SU-DHL-6 (cell line): ENCODE data around the gene C16orf78.

Source experiments
- H2AFZ ChIP-seq: fragments of 200-600 bp; sonication (generic); 2 replicates; pipeline ENCODE4 v1.6.1; 2014; ENCODE audit warnings: low read depth, mild to moderate bottlenecking, moderate library complexity, mixed read lengths, antibody characterized with exemption, low read length; ENCODE audit not compliant: severe bottlenecking
- H3F3A ChIP-seq: fragments of 200-600 bp; shearing (Covaris generic); 2 replicates; pipeline ENCODE4 v1.6.0; 2016; ENCODE audit warnings: antibody characterized with exemption, mild to moderate bottlenecking; ENCODE audit not compliant: insufficient read depth
- H3K27ac ChIP-seq: fragments of 200-600 bp; sonication (generic); 2 replicates; pipeline ENCODE4 v1.5.1; 2016; ENCODE audit warnings: low read depth, mild to moderate bottlenecking, low read length, moderate library complexity, mixed read lengths
- H3K27me3 ChIP-seq: fragments of 200-600 bp; sonication (generic), shearing (Covaris generic); 2 replicates; pipeline ENCODE4 v1.6.0; 2014; ENCODE audit warnings: mild to moderate bottlenecking, low read length
- H3K36me3 ChIP-seq: fragments of 200-600 bp; sonication (generic); 2 replicates; pipeline ENCODE4 v1.6.1; 2014; ENCODE audit warnings: mild to moderate bottlenecking, low read length, mixed read lengths
- H3K4me2 ChIP-seq: fragments of 300-600, 200-600 bp; shearing (Covaris generic), sonication (generic); 2 replicates; pipeline ENCODE4 v1.6.0; 2014; ENCODE audit warnings: low read length, low read depth, mild to moderate bottlenecking; ENCODE audit not compliant: poor library complexity, severe bottlenecking
- H3K4me3 ChIP-seq: fragments of 200-600 bp; sonication (generic); 2 replicates; pipeline ENCODE4 v1.5.1; 2014; ENCODE audit warnings: antibody characterized with exemption, low read length, mild to moderate bottlenecking, mixed read lengths; ENCODE audit not compliant: insufficient read depth, poor library complexity, severe bottlenecking
- H3K79me2 ChIP-seq: fragments of 200-600 bp; sonication (generic); 2 replicates; pipeline ENCODE4 v1.6.1; 2014; ENCODE audit warnings: mild to moderate bottlenecking, low read length, moderate library complexity; ENCODE audit not compliant: insufficient read depth
- H3K9ac ChIP-seq: fragments of 200-600 bp; sonication (generic); 2 replicates; pipeline ENCODE4 v1.7.0; 2014; ENCODE audit warnings: mild to moderate bottlenecking, low read length
- H3K9me2 ChIP-seq: fragments of 200-600 bp; sonication (generic); replicated peaks from 2 replicates; pipeline ENCODE4 v1.6.1; 2014; ENCODE audit warnings: low read length; ENCODE audit not compliant: insufficient read depth
- H3K9me3 ChIP-seq: fragments of 200-600 bp; sonication (generic); 2 replicates; pipeline ENCODE4 v1.6.1; 2014; ENCODE audit warnings: low read length, mixed read lengths; ENCODE audit not compliant: insufficient read depth
- H4K20me1 ChIP-seq: fragments of 200-600 bp; sonication (generic); 2 replicates; pipeline ENCODE4 v1.6.1; 2014; ENCODE audit warnings: low read depth, mild to moderate bottlenecking, antibody characterized with exemption, low read length, moderate library complexity, mixed read lengths
- CTCF ChIP-seq: fragments of 200-600 bp; sonication (generic); IDR thresholded peaks from one replicate; pipeline ENCODE4 v1.5.1; 2017; ENCODE audit warnings: antibody characterized with exemption, mild to moderate bottlenecking, low read length, moderate library complexity; ENCODE audit not compliant: insufficient read depth, poor library complexity, severe bottlenecking
- EZH2phosphoT487 ChIP-seq: fragments of 200-600 bp; sonication (generic), shearing (Covaris generic); conservative IDR thresholded peaks from 2 replicates; pipeline ENCODE4 v1.6.1; 2018; ENCODE audit warnings: mild to moderate bottlenecking, antibody characterized with exemption, low read length, moderate library complexity, mixed read lengths

The C16orf78 gene

GRCh38 chr16:49373504-49373903 is at the start of gene C16orf78:
Gene C16orf78 (plus strand): TSS chr16:49373804. CDS start chr16:49373940, 136 bp downstream.
- Histone ChIP-seq H3K79me2 (no peaks in the 10 kb centered on the region), H3K4me2 (no peak within 1 kb of the TSS), H3K36me3 (no peaks in the 10 kb centered on the region), H4K20me1 (no peaks in the 10 kb centered on the region), H3K9ac (no peak within 1 kb of the TSS), H3K9me2 (no peaks in the 10 kb centered on the region), H3K27me3 (no peaks in the 10 kb centered on the region), H3K27ac (no peak within 1 kb of the TSS), H3K4me3 (no peak within 1 kb of the TSS), H3K9me3 (no peaks in the 10 kb centered on the region), H2AFZ (no peak within 1 kb of the TSS), H3F3A (no peaks in the 10 kb centered on the region)
- TF ChIP-seq EZH2phosphoT487: no peak
- no peak for TF ChIP-seq CTCF

GRCh38 chr16:49324703-49325102 is 48.9 kb upstream of the C16orf78 start:
- Histone ChIP-seq H3K27me3 (no peaks in the 10 kb centered on the region), H3K9me3 (0 out of 2 replicates have a peak, but pooled peaks cover 4% of the 10 kb centered on the region), H3K9ac (no peak overlapping the region), H3K9me2 (no peaks in the 10 kb centered on the region), H3K79me2 (no peaks in the 10 kb centered on the region), H3F3A (no peaks in the 10 kb centered on the region), H4K20me1 (no peaks in the 10 kb centered on the region), H3K4me3 (no peak overlapping the region), H3K4me2 (no peak overlapping the region), H3K36me3 (no peaks in the 10 kb centered on the region), H2AFZ (no peak overlapping the region), H3K27ac (no peak overlapping the region)
- no peak for TF ChIP-seq EZH2phosphoT487
- TF ChIP-seq CTCF: no peak

- no peak overlapping the region for H3K27ac ChIP-seq
- H2AFZ ChIP-seq: no peak overlapping the region
- H3K79me2 ChIP-seq: no peaks in the 10 kb centered on the region
- H4K20me1 ChIP-seq: no peaks in the 10 kb centered on the region
- no peak overlapping the region for H3K4me2 ChIP-seq
- H3K9me2 ChIP-seq: no peaks in the 10 kb centered on the region
- TF ChIP-seq CTCF (no peak), EZH2phosphoT487 (no peak)
- H3K4me3 ChIP-seq: no peak overlapping the region
- no peaks in the 10 kb centered on the region for H3K27me3 ChIP-seq
- H3K9me3 ChIP-seq: no peaks in the 10 kb centered on the region
- H3K36me3 ChIP-seq: no peaks in the 10 kb centered on the region
- no peaks in the 10 kb centered on the region for H3F3A ChIP-seq
- H3K9ac ChIP-seq: no peak overlapping the region
These were observed 46.1 kb upstream of the C16orf78 start for GRCh38 chr16:49327466-49327865.
